22Rv1 (cell line): ENCODE data around the gene VSTM2B.

Experiments
- CTCF ChIP-seq: fragments of 450-650 bp; IDR thresholded peaks from 2 replicates; pipeline ENCODE4 v1.5.1; 2017; ENCODE audit warnings: mild to moderate bottlenecking
- ZFX ChIP-seq: fragments of 450-650 bp; IDR thresholded peaks from 2 replicates; pipeline ENCODE4 v1.6.1; 2017; ENCODE audit warnings: antibody characterized with exemption, borderline replicate concordance

DNA sequence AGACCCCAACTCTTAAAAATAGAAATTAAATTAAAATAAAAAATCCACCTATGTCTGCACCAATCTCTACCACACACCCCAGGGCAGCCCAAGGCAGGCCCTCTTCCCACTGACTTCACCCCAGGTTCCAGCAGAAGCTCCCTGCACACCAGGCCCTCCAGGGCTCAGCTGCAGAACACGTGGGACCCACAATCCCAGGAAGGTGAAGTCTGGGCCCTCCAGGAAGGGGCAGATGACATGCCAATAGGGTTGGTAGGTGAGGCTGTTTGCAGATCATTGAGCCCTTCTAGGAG is 19.2 kb upstream of the VSTM2B start:
- TF ChIP-seq CTCF = no peak
- no peak for TF ChIP-seq ZFX
